CD4-positive, alpha-beta T cell treated with Interferon alpha-2 for 1 hour (primary cell): ENCODE data around the gene NAT10.

ENCODE experiments used
- DNase-seq, 2 donors: peaks; one replicate each; pipeline ENCODE4 v3.0.0-alpha.2; 2020 to 2022

NAT10 gene

DNA sequence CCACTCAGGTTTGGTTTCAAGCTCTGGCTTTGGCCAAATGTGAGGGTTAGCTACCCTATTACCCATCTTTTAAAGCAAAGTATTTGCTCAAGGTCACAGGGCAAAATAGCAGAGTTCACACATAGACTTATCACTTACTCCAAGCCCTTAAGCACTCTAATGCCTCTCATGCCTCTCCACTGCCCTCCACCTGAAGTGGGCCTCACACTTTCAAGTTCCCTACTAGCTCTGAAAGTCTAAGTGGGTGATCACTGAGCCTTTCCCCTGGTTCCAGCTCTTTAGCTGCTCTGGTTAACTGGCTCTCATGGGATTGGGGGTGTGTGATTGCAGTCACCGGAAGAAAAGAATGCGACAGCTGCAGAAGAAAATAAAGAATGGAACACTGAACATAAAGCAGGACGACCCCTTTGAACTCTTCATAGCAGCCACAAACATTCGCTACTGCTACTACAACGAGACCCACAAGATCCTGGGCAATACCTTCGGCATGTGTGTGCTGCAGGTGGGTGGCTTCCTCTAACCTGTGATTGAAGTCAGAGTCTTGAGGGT is 6.4 kb downstream of the NAT10 start:
- DNase-seq: no peak

DNA sequence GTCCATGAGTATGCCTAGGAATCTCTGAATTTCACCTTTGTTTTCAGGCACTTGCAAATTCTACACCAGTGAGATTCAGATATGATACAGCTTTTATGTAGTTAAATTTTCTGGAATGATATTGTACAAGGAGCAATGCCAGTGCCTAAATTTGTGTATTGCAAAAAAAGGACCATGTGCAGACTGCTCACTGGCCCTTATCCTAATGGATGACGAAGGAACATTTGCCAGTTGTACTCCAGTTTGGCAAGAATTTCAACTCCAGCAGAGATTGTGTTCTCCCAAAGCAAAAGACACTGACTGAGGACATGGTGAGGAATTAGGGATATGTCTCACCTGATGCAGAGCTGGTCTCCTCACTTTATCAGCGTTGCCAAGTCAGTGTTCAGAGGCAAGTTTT is 8.6 kb downstream of the NAT10 start:
- no peak for DNase-seq

DNA sequence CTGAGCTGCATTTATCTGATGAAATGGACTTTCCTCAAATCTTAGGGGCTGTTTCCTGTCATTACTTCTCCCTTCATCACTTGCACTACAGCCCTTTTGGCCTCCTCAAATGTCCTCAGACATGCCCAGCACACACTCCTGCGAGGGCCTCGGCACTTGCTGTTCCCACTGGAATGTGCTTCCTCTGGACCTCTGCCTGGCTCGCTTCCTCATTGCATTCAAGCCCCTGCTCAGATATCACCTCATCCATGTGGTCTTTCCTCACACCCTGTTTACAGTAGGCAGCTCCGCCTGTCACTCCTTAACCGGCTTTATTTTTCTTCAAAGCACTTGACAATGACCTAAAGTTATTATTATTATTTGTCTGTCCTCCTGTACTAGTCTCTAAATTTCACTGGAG is 9.0 kb downstream of the NAT10 start:
- DNase-seq: no peak

DNA sequence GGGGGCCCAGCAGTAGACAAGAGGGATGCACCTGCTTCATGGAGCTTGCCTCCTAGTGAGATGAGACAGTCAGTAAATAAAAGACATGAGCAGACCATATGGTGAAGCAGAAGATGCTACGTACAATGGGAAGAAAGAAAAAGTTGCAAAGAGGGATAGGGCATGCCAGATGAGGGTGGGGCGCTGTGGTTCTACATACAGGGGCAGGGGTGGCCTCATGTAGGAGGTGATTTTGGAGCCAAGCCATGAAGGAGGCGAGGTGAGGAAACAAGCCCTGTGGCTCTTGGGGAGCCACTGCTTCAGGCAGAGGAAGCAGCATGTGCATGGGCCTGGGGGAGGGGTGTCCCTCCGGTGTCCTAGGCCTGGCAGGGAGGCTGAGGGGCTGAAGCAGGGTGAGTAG is 15.2 kb downstream of the NAT10 start:
- no peak for DNase-seq

DNA sequence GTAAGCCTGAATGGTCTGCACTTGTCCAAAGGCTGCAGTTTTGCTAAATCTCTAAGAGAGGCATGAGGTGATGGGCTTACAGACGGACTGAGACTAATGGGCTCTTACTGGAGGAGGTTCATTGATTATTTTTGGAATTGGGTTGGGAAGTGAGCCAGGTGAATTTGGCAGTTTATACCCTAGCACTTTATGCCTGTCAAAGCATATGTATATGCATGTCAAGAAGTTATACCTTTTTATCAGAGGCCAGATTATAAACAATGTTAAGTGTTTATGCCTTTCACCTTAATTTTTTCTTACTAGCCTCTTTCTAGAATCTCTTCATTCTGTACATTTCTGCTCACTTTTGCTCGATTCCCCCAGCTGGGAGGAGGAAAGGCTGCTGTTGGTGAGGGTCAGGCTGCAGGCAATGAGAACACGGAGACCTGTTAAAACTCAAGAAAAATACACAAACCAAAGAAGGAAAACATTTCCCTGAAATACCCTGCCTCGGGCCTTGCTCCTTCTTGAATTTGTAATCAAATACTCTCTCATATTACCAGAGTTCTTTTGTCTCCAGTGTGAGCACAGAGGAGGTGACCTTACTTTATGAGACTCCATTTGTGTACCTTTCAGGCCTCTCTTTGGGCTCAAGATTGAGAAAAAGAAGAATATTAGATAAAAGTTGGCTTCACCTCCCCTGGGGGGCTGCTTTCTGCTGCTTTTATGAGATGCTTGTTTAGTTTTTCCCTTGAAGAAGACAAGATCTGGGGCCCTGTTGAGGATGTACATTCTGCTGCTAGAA is 19.6 kb downstream of the NAT10 start:
- no peak for DNase-seq

DNA sequence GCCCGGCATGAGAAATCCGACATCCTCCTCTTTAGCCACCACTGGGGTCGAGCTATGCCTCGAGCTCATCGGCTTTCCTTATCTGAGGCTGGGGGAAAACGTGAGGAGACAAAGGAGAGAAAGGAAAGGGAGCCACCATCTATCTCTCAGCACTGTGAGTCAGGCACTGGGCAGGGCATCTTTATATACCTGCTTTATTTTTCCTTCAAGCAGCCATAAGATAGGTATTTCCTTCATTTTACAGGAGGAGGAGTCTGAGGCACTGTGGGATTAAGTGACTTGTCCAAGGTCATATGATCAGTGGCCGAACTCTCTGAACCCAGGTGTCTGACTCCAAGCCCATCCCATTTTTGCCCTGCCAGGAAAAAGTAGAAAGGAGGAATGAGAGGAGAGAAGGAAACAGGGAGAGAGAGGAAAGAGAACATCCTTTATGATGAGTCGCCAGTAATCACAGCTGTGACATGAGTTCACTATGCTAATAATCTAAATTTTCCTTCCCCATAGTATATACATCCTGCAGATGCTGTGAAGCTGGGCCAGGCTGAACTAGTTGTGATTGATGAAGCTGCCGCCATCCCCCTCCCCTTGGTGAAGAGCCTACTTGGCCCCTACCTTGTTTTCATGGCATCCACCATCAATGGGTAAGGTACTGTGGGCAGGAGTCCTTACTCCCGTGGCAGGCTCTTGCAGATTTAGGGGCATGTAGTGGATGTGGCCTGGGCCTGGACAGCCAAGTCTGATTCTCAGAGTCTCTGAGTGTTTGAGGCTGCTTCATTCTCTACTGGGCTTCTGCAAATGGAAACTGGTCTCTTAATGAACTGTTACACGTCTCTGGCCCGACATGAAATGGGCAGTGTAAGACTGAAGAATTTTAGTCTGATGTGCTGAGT is 21.8 kb downstream of the NAT10 start:
- DNase-seq: no peak

DNA sequence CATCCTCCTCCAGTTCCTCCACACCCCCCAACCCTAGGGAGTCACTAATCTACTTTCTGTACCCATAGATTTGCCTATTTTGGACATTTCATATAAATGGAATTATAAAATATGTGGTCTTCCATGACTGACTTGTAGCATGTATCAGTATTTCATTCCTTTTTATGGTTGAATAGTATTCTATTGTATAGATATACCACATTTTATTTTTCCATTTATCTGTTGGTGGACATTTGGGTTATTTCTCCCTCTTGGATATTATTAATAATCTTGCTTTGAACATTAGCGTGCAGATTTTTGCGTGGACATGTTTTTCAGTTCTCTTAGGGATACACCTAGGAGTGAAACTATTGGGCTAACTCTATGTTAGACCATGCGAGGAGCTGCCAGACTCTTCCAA is 23.4 kb downstream of the NAT10 start:
- no peak for DNase-seq

DNA sequence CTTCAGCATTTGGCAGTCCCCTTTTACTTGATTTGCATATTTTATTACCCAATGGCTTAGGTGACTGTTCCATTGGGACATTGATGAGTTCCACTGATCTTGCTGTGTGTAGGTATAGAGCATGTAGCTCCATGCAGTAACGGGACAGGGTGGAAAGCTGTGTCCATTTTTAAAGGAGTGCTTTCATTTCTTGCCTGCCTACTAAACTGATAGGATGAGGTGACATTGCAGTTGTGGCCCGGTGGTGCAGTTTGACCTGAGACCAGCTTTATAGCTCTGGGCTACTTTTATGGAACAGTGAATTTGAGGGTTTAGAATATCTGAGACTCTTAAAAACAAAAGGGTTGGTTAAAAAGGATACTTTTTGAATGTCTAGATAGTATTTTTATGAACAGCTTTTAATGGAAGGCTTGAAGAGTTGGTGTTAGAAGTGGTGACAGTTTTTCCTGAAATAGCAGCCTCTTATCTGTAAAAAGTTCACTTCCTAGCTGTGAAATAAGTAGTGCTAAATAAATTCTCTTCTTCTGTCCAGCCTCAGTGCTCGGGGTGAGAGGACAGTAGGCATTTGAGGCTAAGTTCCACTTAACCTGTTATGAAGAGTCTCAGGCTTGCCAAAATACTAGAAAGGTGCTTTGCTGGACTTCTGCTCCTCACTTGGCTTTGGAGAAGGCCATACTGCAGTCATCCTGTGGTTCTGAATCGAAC is 27.0 kb downstream of the NAT10 start:
- no peak for DNase-seq

DNA sequence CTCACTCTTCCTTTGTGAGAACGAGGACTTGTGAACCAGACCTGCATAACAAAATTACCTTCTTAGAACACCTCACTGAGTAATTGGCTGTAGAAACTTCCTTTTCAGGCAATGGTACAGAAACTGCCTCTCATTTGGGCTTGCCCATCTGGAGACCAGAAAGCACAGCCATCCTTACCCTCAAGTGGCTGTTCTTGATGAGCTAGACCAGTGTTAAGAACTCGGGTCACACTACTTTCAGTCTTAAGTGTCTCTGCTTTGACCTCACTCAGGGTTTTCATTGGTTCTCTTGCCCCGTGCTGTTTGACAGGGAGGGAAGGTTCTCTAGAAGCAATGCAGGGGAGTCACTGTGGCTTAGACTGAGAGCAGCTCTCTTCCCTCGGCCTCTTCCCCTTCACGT is 29.3 kb downstream of the NAT10 start:
- no peak for DNase-seq

DNA sequence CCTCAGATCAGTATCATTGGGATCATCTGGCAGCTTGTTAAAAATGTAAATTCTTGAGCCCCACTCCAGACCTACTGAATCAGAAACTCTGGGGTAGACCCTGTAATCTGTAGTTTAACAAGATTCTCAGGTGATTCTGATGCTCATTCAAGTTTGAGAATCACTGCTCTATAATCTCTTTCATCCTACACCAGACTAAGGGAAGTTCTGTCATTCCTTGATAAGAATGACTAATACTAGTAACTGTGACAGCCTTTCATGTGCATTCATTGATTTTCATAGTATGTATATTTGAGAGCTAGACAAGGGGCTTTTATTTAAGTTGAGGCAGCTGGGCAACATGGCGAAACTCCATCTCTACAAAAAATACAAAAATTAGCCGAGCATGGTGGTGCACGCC is 30.0 kb downstream of the NAT10 start:
- DNase-seq: no peak

DNA sequence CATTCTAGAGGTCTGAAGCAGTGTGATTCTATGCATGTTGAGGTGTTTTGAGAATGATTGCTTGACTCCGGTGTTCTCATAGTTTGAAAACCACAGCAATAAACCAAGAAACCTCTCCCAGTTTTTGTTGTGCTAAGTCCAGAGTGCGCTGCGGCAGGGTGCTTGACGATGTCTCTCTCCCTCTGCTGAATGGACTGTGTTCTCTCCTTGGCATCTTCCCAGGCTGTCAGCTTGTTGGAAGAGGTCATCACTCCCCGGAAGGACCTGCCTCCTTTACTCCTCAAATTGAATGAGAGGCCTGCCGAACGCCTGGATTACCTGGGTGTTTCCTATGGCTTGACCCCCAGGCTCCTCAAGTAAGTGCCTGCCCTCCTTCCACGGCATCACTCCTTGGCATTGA is 31.0 kb downstream of the NAT10 start:
- no peak for DNase-seq

DNA sequence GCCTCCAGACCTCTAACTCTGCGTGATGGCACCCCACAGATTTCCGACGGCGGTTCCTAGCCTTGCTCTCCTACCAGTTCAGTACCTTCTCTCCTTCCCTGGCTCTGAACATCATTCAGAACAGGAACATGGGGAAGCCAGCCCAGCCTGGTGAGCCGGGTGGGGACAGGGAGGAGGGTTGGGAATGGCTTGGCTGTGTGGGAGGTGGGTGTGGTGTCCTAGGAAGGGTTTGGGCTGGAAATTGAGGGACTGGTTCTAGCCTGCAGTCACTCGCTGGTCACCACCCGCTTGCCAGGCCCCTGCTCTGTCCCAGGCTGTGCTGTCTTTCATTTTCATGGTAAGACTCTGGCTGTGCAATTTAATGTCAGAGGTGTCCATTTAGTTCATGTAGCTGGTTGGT is 33.9 kb downstream of the NAT10 start:
- no peak for DNase-seq

DNA sequence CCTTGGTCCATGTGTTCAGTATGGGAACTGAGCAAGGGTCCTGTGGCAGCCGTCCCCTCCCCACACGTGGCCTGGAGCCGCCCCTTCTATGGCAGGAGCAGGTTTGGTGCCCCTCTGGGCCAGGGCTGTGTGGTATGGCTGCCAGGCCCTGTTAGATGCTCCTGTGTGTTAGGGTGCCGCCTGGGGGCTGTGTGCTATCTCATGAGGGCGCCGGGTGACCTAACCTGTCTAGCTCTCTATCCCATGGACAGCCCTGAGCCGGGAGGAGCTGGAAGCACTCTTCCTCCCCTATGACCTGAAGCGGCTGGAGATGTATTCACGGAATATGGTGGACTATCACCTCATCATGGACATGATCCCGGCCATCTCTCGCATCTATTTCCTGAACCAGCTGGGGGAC is 34.7 kb downstream of the NAT10 start:
- no peak for DNase-seq

DNA sequence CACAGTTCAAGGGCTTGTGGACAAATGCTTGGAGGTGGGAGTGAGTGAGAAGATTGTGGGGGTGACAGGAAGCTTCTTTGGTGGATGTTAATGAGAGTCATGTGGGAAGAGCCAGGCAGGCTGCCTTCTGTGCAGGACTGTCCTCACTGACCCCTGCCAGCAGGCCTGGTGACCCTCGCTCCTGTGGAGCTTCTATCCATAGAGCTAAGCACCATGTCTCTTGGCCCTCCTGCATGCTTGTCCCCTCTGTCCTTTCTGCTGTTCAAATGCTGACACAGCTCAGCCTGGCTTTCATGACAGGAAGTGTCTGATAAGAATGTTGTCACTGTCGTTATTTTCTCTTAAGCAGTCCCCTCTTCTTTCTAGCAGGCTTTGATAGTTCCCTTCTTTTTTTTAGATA is 37.6 kb downstream of the NAT10 start:
- DNase-seq: no peak

DNA sequence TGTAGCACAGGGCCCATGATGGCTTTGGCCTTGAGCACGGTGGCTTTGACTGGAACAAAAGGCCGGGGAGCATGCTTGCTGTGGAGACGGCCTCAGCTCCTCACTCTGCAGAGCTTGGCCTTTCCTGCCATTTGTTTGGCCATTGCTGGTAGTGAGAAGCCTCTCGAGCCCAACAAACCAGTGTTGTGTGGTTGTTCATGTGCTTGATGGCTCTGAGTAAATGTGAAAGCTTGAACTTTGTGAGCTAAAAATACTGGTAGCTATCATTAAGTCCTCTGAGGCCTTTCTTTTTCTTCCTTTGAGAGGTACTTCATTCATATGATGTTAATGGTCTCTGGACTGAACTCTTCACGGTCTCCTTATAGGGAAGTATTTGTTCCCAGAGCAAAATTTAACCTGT is 39.6 kb downstream of the NAT10 start:
- no peak for DNase-seq

DNA sequence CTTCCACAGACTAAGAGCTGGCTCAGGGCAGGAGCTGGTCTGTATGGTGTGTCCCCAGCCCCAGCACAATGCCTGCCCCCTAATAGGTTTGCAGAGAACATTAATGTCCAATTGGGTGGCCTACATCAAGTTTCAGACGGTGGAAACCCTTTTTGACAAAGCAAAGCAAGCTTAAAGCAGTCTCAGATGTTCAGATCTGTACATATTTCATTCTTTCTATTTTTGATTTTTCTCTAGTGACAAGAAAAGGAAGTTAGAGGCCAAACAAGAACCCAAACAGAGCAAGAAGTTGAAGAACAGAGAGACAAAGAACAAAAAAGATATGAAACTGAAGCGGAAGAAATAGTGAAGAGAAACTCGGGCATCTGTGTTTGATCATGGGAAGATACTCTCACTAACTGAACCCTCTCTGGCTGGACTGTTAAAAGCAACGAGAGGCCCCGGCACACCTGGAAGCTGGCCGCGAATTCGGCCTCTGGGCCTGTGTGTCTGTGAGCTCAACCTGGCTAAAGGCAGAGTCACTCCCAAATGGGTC is 40.5 kb downstream of the NAT10 start:
- DNase-seq: no peak

DNA sequence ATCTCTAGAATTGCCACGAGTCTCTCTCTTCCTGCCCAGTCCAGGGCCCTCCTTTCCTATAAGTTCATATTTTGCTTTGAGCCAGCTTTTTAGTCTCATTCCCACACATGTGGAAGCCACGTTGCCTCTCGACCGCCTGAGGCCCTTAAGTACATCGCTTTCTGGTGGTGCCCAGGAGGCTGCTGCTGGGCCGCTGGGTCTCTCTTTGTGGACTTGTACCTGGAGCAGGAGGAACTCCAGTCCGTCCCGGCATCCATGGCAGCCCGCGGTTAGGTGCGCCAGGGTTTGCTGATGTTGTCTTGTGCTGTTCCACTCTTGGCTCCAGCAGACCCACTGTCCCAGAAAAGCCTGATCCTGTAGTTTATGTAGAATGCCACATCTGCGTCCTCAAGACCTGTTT is 41.0 kb downstream of the NAT10 start:
- no peak for DNase-seq

DNA sequence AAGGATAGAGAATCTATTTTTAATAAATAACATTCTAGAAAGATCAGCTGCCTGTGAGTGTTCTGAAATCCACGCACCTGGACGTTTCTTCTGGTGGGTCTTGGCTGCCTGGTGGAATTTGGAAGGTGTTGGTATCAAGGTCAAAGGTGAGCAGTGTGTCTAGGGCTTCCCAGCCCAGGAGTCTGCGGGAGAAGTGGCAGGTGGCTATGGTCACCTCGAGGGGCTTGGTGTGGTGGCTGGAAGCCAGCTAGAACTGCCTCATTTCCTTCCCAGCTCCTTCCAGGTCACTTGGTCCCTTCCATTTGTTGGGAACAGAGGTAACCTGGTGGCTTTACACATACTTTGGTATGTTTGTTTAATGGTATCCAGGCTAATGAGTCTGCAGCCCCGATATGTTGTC is 41.4 kb downstream of the NAT10 start:
- DNase-seq: no peak

DNA sequence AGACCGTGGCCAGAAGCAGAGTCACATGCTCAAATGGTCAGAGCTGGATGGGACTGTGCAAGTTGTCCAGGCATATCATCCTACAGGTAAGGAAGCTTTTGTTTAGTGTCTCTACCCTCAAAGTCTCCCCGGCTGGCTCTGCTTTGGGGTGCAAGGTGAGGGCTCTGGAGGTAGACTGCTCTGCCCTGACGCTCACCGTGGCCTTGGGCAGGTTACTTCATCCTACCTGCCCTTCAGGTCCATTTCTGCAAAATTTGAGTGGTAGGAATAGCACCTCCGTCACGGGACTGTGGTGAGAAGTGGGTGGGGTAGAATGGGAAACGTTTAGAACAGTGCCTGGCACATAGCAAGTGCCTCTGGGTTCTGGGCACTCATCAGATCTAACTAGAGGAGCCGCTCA is 42.2 kb downstream of the NAT10 start:
- DNase-seq: no peak

DNA sequence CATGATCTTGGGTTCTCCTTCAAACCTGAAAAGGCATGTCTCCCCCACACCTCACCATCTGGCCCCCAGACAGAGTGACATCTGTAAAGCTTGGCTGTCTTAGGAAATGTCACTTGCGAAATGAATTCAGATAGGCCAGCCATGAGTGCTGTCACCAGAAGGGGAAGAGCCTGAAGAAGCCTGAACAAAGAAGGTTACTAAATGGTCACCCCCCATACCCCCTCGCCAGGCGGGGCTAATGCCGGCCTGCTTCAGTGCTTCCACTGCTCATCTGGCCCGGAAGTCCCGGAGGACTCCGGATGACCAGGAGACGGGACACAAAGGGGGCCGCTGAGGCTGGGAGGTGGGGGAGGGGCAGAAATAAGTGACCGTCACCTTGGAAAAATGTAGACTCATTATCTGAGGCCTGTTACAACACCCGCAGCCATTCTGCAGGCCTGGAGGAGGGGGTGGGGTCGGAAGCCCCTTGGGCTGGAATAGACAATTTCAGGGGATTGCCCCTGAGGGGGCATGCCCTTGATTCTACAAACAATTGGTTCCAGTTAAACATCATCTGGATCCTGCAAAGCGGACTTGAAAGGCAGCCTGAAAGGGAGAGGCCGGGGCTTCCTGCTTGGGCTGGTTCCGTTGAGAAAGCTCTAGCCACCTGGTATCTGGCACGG is 43.2 kb downstream of the NAT10 start:
- no peak for DNase-seq

DNA sequence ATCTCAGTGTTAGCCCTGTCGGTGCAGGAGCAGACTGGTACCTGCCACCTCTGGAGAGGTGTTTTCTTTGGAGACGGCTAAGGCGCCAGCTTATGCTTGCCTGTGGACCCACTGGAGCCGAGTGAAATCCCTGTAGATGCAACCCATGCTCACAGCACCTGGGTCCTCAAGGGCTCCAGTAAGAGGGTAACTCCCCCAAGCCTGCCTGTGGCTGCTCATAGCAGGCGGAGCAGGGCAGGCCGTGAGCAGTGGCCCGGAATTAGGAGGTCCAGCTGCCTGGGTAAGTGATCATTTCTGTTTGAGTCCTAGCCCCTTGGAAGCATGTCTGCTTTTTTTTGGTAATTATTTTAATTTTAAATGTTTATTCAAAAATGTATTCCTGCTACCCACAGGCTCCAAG is 43.8 kb downstream of the NAT10 start:
- DNase-seq: no peak

DNA sequence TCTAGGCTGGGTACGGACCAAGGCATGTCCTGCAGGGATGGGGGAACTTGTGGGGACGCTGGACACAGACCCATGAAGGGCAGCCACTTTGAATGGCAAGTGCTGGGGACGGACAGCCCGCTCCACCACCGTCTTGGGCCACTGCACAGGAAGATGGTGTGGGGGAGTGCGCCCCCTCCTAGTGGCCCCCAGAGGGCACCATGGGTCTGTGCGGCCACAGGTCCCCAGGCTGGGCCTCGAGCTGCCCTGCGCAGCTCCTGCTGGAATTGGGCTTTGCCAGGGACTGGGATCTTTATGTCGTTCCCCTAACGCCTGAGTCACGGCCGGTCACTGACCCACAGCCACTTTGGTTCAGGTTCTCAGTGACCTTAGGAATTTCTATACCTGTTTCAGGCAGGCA is 44.4 kb downstream of the NAT10 start:
- DNase-seq: no peak
